SK-N-SH (cell line): Measurements from ENCODE around the gene SYNPO2L. TPM values are rescaled to one million over a fixed set of nuclear protein-coding genes. Genes with fewer than 3 reads are reported as not detected.
"Not testable (repeated sequence)": the region's sequence is repeated elsewhere in the genome, so short reads cannot be mapped to it uniquely, and the experiment has no call there.

Experiments used
- CTCF ChIA-PET: fragments of 300-600, 350-600 bp; formaldehyde crosslinking; extraction: SDS; loops from one replicate; lab custom pipeline; 2021; lab: Yijun Ruan, JAX
- POLR2A ChIA-PET: fragments of 350-600 bp; sonication (Branson Sonifier 250); formaldehyde crosslinking; extraction: SDS; loops from one replicate; lab custom pipeline; 2020; ENCODE audit warnings: antibody characterized with exemption, inconsistent platforms; lab: Yijun Ruan, JAX
- DNase-seq: peaks from one replicate; pipeline ENCODE4 v3.0.0; 2012
- H2AFZ ChIP-seq: fragments of 200-600 bp; sonication (generic); 2 replicates; pipeline ENCODE4 v1.8.1; 2016; ENCODE audit warnings: antibody characterized with exemption, mild to moderate bottlenecking, low read depth
- H3F3A ChIP-seq: fragments of 200-600 bp; sonication (generic); replicated peaks from 2 replicates; pipeline ENCODE3; 2016; ENCODE audit warnings: antibody characterized with exemption, mild to moderate bottlenecking; ENCODE audit not compliant: insufficient read depth
- H3K27ac ChIP-seq, 2 experiments: fragments of 200-500 bp in 1 of 2; fragments of 200-600 bp in 1 of 2; sonication (Bioruptor generic) in 1 of 2; sonication (generic), shearing (Covaris generic) in 1 of 2; 2 replicates each; pipeline versions ENCODE4 v1.5.1 to v1.6.1; 2014 to 2016; ENCODE audit warnings: low read depth in 2 of 2, inconsistent platforms in 1 of 2, low read length in 1 of 2, mild to moderate bottlenecking in 1 of 2, mixed read lengths in 1 of 2
- H3K27me3 ChIP-seq: fragments of 200-600 bp; sonication (generic), shearing (Covaris generic); 2 replicates; pipeline ENCODE4 v1.6.1; 2016; ENCODE audit warnings: mixed run types; ENCODE audit not compliant: insufficient read depth
- H3K36me3 ChIP-seq, 2 experiments: fragments of 200-500 bp in 1 of 2; fragments of 200-600 bp in 1 of 2; sonication (Bioruptor generic) in 1 of 2; sonication (generic) in 1 of 2; replicated peaks in 1 of 2; 2 replicates each; pipeline versions ENCODE3 to v1.5.1; 2014 to 2016; ENCODE audit warnings: low read length in 1 of 2, mild to moderate bottlenecking in 1 of 2; ENCODE audit not compliant: insufficient read depth in 2 of 2, control insufficient read depth in 1 of 2
- H3K4me1 ChIP-seq, 2 experiments: fragments of 200-500 bp in 1 of 2; fragments of 200-600 bp in 1 of 2; sonication (Bioruptor generic) in 1 of 2; sonication (generic), shearing (Covaris generic) in 1 of 2; 2 replicates each; pipeline versions ENCODE4 v1.5.1 to v1.6.1; 2014 to 2016; ENCODE audit warnings: low read depth in 1 of 2, low read length in 1 of 2, mixed run types in 1 of 2; ENCODE audit not compliant: insufficient read depth in 2 of 2, control insufficient read depth in 1 of 2
- H3K4me2 ChIP-seq: fragments of 200-600 bp; sonication (generic), shearing (Covaris generic); 2 replicates; pipeline ENCODE4 v1.6.1; 2017; ENCODE audit warnings: mixed run types
- H3K4me3 ChIP-seq, 2 experiments: fragments of 200-500 bp in 1 of 2; fragments of 200-600 bp in 1 of 2; sonication (Bioruptor generic) in 1 of 2; sonication (generic), shearing (Covaris generic) in 1 of 2; 2 replicates each; pipeline versions ENCODE4 v1.5.1 to v1.8.1; 2014 to 2016; ENCODE audit warnings: low read depth in 2 of 2, inconsistent platforms in 1 of 2, low read length in 1 of 2, mild to moderate bottlenecking in 1 of 2, mixed read lengths in 1 of 2, moderate library complexity in 1 of 2
- H3K79me2 ChIP-seq: fragments of 200-600 bp; sonication (generic); 2 replicates; pipeline ENCODE4 v1.8.1; 2017; ENCODE audit warnings: mild to moderate bottlenecking; ENCODE audit not compliant: insufficient read depth
- H3K9ac ChIP-seq: fragments of 200-600 bp; sonication (generic); 2 replicates; pipeline ENCODE4 v1.6.1; 2017; ENCODE audit warnings: mixed run types
- H3K9me2 ChIP-seq: fragments of 200-600 bp; sonication (generic); 2 replicates; pipeline ENCODE4 v1.6.1; 2017; ENCODE audit warnings: mixed run types
- H3K9me3 ChIP-seq: fragments of 200-600 bp; sonication (generic); 2 replicates; pipeline ENCODE4 v1.6.1; 2017; ENCODE audit warnings: mixed run types, mild to moderate bottlenecking, moderate library complexity
- H4K20me1 ChIP-seq: fragments of 200-600 bp; sonication (generic); 2 replicates; pipeline ENCODE4 v1.6.1; 2017; ENCODE audit warnings: mild to moderate bottlenecking, mixed run types; ENCODE audit not compliant: insufficient read depth
- WGBS: methylation state at CpG from one replicate; pipeline ENCODE4 v1.1.6; 2017; ENCODE audit warnings: low lambda C conversion rate; 5-methylcytosine and 5-hydroxymethylcytosine counted together
- polyA plus RNA-seq, 3 experiments: library from polyadenylated mRNA; depleted of rRNA; stranded (reverse); fragments of >200 nt; gene quantifications; 2 replicates each; pipeline ENCODE4 v1.2.3, GENCODE V29; 2012

The SYNPO2L gene
- polyA plus RNA-seq, 1 of the 3 experiments (the other 2 are of a cell fraction), result 0.05 TPM

- H3K79me2 ChIP-seq, H3K4me3 ChIP-seq, H3K9me3 ChIP-seq, H3F3A ChIP-seq, H3K9me2 ChIP-seq, H3K4me1 ChIP-seq, DNase-seq, CTCF ChIA-PET, H3K9ac ChIP-seq, H3K4me2 ChIP-seq, H4K20me1 ChIP-seq, H3K27ac ChIP-seq, H2AFZ ChIP-seq, POLR2A ChIA-PET, H3K36me3 ChIP-seq, H3K27me3 ChIP-seq: not testable (repeated sequence)
- WGBS, result 58% methylated on average over 4 of the region's 5 CpGs
These were observed 10.5 kb upstream of the SYNPO2L start for GRCh38 chr10:73666153-73666809.

GRCh38 chr10:73665581-73665980, 9.8 kb upstream of the SYNPO2L start:
- H3K36me3 ChIP-seq, H2AFZ ChIP-seq, H3K79me2 ChIP-seq, H3K9ac ChIP-seq, H3K9me3 ChIP-seq, H3F3A ChIP-seq, CTCF ChIA-PET, H3K4me1 ChIP-seq, DNase-seq, H3K27me3 ChIP-seq, POLR2A ChIA-PET, H3K4me3 ChIP-seq, H3K27ac ChIP-seq, H3K9me2 ChIP-seq, H3K4me2 ChIP-seq, H4K20me1 ChIP-seq: not testable (repeated sequence)
- WGBS, result no CpG with 5 or more reads among the region's 3 CpGs

GRCh38 chr10:73664156-73665040, 8.6 kb upstream of the SYNPO2L start:
- H3K4me1 ChIP-seq, H3K27me3 ChIP-seq, CTCF ChIA-PET, H3K4me2 ChIP-seq, H3K4me3 ChIP-seq, H3K9ac ChIP-seq, H3K9me3 ChIP-seq, H3F3A ChIP-seq, DNase-seq, H3K9me2 ChIP-seq, H2AFZ ChIP-seq, H3K27ac ChIP-seq, POLR2A ChIA-PET, H4K20me1 ChIP-seq, H3K36me3 ChIP-seq, H3K79me2 ChIP-seq: not testable (repeated sequence)
- WGBS, result 73% methylated on average over 6 of the region's 13 CpGs

GRCh38 chr10:73663621-73664020, 7.8 kb upstream of the SYNPO2L start:
- CTCF ChIA-PET, result not testable (repeated sequence)

GRCh38 chr10:73662705-73663104, 6.9 kb upstream of the SYNPO2L start:
- H3K9ac ChIP-seq, H3K9me3 ChIP-seq, POLR2A ChIA-PET, H3F3A ChIP-seq, H4K20me1 ChIP-seq, H3K4me1 ChIP-seq, H3K36me3 ChIP-seq, H3K4me2 ChIP-seq, H3K27me3 ChIP-seq, H3K9me2 ChIP-seq, H3K27ac ChIP-seq, DNase-seq, H3K4me3 ChIP-seq, H2AFZ ChIP-seq, H3K79me2 ChIP-seq, CTCF ChIA-PET: not testable (repeated sequence)
- WGBS, result 93% methylated on average over 7 of the region's 7 CpGs

More at GRCh38 chr10:73663621-73664020, 7.8 kb upstream of the SYNPO2L start:
- H3K4me2 ChIP-seq, H2AFZ ChIP-seq, H3K27ac ChIP-seq, H3K4me1 ChIP-seq, DNase-seq, H3K36me3 ChIP-seq, H3K9me2 ChIP-seq, H3K4me3 ChIP-seq, H3K27me3 ChIP-seq, H4K20me1 ChIP-seq, POLR2A ChIA-PET, H3K9ac ChIP-seq, H3K79me2 ChIP-seq, H3F3A ChIP-seq, H3K9me3 ChIP-seq: not testable (repeated sequence)
- 96% methylated on average over 3 of the region's 10 CpGs for WGBS
